ENCODE data around the gene TESMIN. TPM values are rescaled to one million over a fixed set of nuclear protein-coding genes. Genes with fewer than 3 reads are reported as not detected.

Gene TESMIN
- total RNA-seq, 1 donor from 2014 or later, result not detected

DNA sequence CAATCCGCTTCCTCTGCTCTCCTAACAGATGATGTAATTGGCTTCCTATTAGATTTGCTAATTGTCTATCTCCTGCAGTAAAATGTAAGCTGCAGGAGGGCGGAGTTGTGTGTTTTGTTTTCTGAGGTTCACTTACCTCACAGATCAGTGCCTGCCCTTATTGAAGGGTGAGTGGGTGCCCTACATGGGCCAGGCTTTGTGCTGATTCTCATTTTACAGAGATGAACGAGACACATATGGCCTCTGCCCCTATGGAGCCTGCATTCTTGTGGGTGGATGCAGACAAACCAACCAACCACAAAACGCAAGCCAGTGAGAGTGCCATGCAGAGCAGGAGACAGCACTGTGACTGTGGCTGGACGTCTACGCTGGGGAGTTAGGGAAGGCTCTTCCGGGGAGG, 9.9 kb downstream of the TESMIN start:
- Histone ChIP-seq H3K36me3 (no peaks in the 10 kb centered on the region), H3K4me3 (no peak overlapping the region), H3K9me3 (no peaks in the 10 kb centered on the region), H3K4me1 (no peaks in the 10 kb centered on the region), H3K27ac (no peak overlapping the region), H3K27me3 (no peaks in the 10 kb centered on the region)
- intact Hi-C loops (cut with DNase I), result no loop called here
- DNase-seq (ENCODE audit: low spot score in 2 of 2), result no peak
- TF ChIP-seq, protein P1, sequence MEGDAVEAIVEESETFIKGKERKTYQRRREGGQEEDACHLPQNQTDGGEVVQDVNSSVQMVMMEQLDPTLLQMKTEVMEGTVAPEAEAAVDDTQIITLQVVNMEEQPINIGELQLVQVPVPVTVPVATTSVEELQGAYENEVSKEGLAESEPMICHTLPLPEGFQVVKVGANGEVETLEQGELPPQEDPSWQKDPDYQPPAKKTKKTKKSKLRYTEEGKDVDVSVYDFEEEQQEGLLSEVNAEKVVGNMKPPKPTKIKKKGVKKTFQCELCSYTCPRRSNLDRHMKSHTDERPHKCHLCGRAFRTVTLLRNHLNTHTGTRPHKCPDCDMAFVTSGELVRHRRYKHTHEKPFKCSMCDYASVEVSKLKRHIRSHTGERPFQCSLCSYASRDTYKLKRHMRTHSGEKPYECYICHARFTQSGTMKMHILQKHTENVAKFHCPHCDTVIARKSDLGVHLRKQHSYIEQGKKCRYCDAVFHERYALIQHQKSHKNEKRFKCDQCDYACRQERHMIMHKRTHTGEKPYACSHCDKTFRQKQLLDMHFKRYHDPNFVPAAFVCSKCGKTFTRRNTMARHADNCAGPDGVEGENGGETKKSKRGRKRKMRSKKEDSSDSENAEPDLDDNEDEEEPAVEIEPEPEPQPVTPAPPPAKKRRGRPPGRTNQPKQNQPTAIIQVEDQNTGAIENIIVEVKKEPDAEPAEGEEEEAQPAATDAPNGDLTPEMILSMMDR (IDR thresholded peaks at IDR 0.05), result no peak

DNA sequence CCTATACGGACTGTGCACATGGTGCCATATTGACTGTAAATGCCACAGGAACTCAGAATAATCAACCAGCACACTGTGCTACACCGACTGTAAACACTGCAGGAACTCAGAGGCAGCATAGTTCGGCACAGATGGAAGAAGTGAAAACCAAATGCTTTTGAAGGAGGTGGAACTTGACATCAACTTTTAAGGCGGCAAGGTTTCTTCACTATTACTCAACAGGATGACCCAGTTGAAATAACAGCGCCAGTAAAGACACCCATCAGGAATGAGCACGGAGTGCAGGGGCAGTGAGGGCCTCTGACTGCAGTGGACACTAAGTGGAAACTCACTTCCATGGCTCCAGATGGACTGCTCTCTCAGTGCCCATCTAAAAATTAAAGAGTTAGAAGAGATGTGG, 15.7 kb downstream of the TESMIN start:
- Histone ChIP-seq H3K27ac (no peak overlapping the region), H3K27me3 (no peaks in the 10 kb centered on the region), H3K4me3 (no peak overlapping the region), H3K36me3 (no peaks in the 10 kb centered on the region), H3K4me1 (no peaks in the 10 kb centered on the region), H3K9me3 (no peaks in the 10 kb centered on the region)
- intact Hi-C loops (cut with DNase I), result no loop called here
- TF ChIP-seq, protein P1 (IDR thresholded peaks at IDR 0.05), result no peak
- DNase-seq (ENCODE audit: low spot score in 2 of 2), result peak in 1 of 2 donors; percentile 15

DNA sequence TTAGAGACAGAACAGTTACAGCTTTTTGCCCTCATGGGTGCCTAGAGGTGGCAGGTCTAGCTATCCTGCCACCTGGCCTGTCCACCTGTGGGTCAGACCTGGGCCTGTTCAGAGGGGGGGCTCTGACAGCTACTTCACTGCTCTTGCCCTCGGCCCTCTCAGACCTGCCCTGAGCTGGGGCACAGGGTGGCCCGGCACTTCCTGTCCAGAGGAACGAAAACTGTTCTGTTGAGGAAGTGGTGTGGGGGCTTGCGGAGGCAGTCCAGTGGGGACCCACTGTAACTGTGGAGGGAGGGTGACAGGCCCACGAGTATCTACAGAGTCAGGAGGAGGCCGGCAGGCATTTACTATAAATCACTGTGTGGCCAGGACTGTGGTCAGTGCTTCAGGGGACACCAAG, 16.2 kb downstream of the TESMIN start:
- no peak for DNase-seq (ENCODE audit: low spot score in 2 of 2)
- intact Hi-C loops (cut with DNase I), result no loop called here
- TF ChIP-seq, protein P1 (IDR thresholded peaks at IDR 0.05), result no peak
- H3K4me1 ChIP-seq, result no peaks in the 10 kb centered on the region
- H3K36me3 ChIP-seq, result no peaks in the 10 kb centered on the region
- H3K4me3 ChIP-seq, result no peak overlapping the region
- H3K27me3 ChIP-seq, result no peaks in the 10 kb centered on the region
- no peak overlapping the region for H3K27ac ChIP-seq
- H3K9me3 ChIP-seq, result no peaks in the 10 kb centered on the region

DNA sequence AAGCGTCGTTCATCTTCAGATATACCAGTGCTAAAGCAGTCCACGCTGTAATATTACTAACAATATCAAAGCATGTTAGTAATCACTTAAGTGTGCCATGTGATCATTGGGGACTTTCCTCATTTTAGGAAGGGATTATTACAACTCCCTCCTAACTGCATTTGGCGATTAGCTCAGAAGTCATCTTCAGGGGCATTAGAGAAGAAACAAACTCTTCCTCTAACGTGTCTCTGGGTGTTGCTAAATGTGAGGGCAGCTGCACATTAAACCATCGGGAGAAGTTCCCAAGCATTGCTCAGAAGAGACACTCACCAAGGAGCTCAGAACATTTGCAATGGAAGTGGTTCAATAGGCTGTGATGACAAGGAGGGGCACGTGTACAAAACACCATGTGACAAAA, 17.2 kb downstream of the TESMIN start:
- no peaks in the 10 kb centered on the region for H3K4me1 ChIP-seq
- intact Hi-C loops (cut with DNase I), result no loop called here
- no peaks in the 10 kb centered on the region for H3K27me3 ChIP-seq
- H3K4me3 ChIP-seq, result no peak overlapping the region
- no peaks in the 10 kb centered on the region for H3K9me3 ChIP-seq
- TF ChIP-seq, protein P1 (IDR thresholded peaks at IDR 0.05), result no peak
- DNase-seq (ENCODE audit: low spot score in 2 of 2), result no peak
- no peak overlapping the region for H3K27ac ChIP-seq
- no peaks in the 10 kb centered on the region for H3K36me3 ChIP-seq

DNA sequence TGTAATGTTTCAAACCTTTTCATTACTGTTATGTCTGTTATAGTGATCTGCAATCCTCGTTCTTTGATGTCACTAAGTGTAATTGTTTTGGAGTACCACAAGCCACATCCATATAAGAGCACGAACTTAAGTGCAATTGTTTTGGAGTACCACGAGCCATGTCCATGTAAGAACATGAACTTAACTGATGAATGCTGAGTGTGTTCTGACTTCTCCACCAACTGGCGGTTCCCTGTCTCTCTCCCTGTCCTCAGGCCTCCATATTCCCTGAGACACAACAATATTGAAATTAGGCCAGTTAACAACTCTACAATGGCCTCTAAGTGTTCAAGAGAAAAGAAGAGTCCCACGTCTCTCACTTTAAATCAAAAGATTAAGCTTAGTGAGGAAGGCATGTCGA, 23.5 kb downstream of the TESMIN start:
- intact Hi-C loops (cut with DNase I), result no loop called here

More for the DNA sequence above, 23.5 kb downstream of the TESMIN start:
- H3K36me3 ChIP-seq, result no peaks in the 10 kb centered on the region
- TF ChIP-seq, protein P1 (IDR thresholded peaks at IDR 0.05), result no peak
- no peak overlapping the region for H3K4me3 ChIP-seq
- no peaks in the 10 kb centered on the region for H3K9me3 ChIP-seq
- no peaks in the 10 kb centered on the region for H3K4me1 ChIP-seq
- H3K27me3 ChIP-seq, result no peaks in the 10 kb centered on the region
- H3K27ac ChIP-seq, result no peak overlapping the region
- DNase-seq (ENCODE audit: low spot score in 2 of 2), result no peak

All from ascending aorta (tissue), 2 donors.